ENCODE measurements around the gene MTHFSD.

Gene MTHFSD

GRCh38 chr16:86514481-86515376 is 40.3 kb downstream of the MTHFSD start:
- no peak for DNase-seq (ENCODE audit: low spot score)

- DNase-seq (ENCODE audit: low spot score) = no peak
Measured at GRCh38 chr16:86513471-86514277, 41.4 kb downstream of the MTHFSD start.

- no peak for DNase-seq (ENCODE audit: low spot score)
Measured at GRCh38 chr16:86512860-86513470, 42.1 kb downstream of the MTHFSD start.

GRCh38 chr16:86512301-86512859 is 42.7 kb downstream of the MTHFSD start:
- DNase-seq (ENCODE audit: low spot score) = no peak

GRCh38 chr16:86511317-86512161 is 43.5 kb downstream of the MTHFSD start:
- DNase-seq (ENCODE audit: low spot score) = no peak

DNA sequence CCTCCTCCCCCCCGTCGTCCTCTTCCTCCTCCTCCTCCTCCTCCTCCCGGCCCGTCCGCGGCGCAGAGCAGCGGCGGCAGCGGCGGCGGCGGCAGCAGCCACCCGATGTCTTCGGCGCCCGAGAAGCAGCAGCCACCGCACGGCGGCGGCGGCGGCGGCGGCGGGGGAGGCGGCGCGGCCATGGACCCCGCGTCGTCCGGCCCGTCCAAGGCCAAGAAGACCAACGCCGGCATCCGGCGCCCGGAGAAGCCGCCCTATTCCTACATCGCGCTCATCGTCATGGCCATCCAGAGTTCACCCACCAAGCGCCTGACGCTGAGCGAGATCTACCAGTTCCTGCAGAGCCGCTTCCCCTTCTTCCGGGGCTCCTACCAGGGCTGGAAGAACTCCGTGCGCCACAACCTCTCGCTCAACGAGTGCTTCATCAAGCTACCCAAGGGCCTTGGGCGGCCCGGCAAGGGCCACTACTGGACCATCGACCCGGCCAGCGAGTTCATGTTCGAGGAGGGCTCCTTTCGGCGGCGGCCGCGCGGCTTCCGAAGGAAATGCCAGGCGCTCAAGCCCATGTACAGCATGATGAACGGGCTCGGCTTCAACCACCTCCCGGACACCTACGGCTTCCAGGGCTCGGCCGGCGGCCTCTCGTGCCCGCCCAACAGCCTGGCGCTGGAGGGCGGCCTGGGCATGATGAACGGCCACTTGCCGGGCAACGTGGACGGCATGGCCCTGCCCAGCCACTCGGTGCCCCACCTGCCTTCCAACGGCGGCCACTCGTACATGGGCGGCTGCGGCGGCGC is 44.4 kb downstream of the MTHFSD start, which contains the start of gene FOXF1:
FOXF1 (plus strand) TSS at position 63 of the 797 bp plus-strand sequence; CDS start at position 106, 43 bp downstream.
- DNase-seq (ENCODE audit: low spot score) = no peak

GRCh38 chr16:86509759-86510464 is 45.1 kb downstream of the MTHFSD start:
- no peak for DNase-seq (ENCODE audit: low spot score)

DNA sequence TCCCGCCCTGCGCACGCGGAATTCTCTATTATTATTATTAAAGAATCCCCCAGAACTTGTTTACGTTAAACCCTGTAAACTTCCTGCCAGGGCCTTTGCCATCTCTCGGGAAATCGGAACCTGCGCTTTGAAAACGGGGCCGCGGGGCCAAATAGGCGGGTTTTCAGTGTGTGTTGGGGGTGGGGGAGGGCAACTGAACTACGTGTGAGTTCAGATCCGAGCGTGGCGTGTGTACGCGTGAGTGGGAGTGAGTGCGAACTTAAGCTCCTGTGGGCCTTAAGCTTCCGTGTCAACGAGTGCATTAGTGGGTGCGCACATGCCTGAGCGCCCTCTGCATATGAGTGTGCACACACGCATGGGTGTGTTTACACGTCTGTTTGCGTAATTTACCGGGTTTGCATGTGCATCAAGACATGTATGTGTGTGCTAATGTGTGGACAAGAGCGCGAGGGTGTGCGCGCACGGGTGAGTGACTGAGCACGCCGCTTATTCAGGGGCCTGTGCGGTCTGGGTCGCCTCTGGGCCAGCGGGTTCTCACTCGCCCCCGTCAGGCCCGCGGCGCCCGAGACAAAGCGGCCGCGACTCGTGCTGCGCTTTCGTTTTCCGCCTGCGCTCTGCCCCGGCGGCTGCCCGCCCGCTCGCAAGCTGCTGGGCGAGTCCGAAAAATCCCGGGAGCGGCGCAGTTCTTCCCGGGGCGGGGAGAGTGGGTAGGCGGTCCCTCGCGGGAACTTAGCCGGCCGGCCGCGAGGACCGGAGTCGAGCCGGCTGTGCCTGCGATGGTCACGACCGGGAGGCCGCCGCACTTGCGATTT is 45.9 kb downstream of the MTHFSD start:
- DNase-seq (ENCODE audit: low spot score) = no peak

DNA sequence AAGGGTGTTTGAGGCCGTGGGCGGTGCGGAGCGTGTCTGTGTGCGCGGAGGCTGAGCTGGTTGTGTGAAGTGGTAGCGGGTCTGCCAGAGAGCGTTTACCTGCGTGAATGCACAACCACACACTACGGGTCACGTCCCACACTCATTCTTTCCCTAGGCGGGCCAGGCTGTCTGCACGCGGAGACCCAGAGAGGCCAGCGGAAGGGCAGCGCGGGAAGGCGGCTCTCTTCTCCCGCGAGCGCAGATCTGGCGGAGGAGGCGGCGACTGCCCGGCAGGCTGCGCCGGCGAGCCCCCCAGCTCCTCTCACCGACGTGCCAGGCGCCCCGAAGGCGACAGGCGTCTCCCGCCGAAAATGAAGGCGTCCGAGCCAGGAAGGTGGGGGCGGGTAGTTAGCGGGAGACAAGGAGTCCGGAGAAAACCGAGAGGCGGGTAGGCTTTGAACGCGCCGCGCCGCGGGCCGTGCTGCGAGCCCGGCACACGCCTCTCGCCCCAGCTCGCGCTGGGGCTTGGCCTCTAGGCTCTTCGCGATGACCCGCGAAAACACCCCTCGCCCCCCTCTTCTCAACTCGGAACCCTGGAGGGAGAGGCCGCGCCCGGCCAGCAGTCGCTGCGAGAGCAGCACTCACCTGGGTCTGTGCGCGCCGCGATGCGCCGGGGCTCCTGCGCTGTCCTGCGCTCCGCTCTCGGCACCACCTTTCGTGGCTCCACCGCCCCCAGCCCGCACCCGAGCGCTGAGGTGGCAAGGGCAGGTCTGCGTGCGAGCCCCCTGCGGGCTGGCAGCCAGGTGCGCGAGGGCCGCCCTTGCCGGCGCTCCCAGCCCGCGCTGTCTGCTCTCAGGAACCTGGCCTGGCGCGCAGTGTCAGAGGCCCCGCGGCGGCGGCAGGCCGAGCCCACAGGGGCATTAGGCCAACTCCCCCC is 46.7 kb downstream of the MTHFSD start:
- DNase-seq (ENCODE audit: low spot score) = no peak

GRCh38 chr16:86507173-86508027 is 47.6 kb downstream of the MTHFSD start:
- DNase-seq (ENCODE audit: low spot score) = no peak

GRCh38 chr16:86505899-86506864 is 48.9 kb downstream of the MTHFSD start:
- DNase-seq (ENCODE audit: low spot score) = no peak

DNA sequence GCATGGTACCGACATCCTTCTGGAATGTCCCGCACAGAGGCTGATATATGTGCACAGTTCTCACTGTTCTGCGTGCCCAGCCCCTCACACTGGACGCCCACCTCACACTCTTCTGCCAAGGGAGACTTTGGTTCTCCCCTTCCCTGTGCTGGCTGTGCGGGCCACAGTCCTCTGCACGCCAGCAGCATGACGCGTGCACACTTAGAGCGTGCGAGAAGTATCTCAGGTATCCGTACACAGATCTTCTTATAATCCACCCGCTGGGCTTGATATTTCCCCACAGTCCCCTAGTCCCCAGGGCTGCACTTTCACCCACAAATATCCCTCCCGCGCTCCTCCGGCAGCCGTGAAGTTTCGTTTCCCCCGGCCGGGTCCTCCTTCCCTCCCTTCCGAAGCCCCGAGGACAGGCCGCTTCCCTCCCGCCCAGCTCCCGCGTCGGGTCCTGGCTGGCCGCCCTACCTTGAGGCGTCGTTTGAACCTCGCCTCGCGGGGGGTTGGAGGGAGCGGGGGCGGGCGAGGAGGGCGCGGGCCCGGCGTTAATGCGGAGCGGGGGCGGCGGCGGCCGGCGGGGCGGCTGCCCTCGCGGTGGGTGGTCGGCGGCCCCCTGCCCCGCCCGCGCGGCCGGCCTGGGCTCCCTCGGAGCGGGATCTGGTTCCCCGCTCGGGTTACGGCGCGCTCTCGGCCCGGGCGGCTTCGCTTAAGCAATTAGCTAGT is 49.7 kb downstream of the MTHFSD start:
- no peak for DNase-seq (ENCODE audit: low spot score)

DNA sequence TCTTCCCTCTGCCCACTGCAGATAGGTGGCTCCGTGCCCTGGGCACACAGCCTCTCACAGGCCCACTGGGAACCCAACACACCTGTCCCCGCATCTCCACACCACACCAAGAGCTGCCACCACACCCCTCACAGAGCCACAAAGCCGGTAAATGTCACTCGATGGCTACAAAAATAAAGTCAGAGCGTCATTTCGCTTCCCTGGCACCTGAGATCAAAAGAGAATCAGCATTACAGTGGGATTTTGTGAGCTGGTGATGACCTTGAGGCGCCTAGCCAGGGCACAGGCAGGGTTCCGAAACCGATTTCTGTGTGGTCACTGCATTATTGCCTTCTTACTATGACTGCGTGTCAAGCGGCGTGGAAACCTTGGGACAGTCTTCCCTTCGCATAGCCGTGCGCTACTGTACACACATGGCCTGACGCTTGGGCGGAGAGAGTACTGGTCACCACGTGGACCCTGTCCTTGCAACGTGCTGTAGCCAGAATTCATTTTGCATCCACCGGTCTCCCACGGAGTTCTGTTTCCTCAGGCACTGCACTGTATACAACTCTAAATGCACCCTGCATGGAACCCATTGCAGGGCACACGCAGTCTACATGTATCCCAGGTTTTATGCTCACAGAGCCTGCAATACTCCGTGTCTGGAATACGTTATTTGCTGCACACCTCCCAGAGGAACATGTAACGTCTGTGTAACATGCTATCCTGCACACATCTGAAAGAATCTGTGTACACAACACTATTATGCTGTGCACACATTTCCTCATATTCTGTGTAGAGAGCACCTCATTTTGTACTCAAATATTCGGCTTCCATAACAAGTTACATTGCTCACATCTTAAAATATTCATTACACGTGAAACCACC is 50.5 kb downstream of the MTHFSD start:
- DNase-seq (ENCODE audit: low spot score) = no peak

DNA sequence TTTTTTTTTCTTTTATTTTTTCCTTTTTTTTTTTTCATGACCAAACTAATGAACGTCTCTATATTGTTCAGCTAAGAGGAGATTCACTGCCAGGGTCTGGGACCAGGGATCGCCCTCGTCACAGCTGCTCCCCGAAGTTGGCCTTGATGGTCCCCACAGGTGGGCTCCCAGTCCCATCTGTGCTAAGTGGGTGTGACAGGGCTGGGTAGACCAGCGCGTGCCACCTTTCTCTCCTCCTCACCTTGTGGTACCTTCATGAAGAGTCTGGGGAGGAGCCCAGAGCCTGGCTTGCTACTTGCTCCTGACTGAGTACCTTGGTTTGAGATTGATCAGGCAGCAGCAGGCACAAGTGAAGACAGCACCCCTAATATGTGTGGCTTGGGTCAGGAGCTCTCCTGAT is 51.2 kb downstream of the MTHFSD start:
- no peak for DNase-seq (ENCODE audit: low spot score)

Measured in cerebellar cortex (tissue), 1 donor.